ENCODE data around the gene ZNRD2.

Gene ZNRD2

DNA sequence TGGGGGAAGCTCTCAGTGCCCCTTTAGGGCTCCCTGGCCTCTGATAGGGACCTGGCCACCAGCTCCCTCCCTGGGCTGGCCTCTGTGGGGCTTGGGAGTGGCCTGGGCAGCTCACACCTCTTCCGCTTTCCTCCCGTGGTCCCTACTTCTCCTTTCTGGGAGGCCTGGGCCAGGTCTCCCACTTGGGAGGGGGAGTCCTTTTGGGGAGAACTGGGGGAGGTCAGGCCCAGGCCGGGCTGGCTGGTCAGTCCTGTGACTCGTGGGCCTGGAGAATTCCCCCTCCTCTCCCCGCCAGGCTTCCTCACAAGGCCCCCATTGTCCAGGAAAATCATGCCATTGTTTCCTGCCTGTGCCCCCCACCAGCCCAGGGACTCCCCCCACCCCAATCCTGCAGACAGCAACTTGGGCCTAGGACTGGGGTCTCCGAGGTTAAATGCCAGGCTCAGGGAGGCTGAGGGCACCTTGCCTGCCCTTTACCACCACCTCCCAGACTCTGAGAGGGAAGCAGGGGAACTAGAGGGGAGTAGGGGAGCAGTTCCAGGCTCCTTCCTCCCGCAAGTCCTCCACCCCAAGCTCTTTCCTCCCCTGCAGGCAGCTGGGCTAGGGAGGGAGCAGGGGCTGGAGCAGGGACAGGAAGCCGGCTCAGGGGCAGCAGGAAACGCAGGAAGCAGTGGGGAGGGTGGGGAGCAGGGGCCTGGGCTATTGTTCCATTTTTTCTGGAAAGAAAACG lies 40.9 kb downstream of the ZNRD2 start:
- no peak for DNase-seq (ENCODE audit: low read depth)

DNA sequence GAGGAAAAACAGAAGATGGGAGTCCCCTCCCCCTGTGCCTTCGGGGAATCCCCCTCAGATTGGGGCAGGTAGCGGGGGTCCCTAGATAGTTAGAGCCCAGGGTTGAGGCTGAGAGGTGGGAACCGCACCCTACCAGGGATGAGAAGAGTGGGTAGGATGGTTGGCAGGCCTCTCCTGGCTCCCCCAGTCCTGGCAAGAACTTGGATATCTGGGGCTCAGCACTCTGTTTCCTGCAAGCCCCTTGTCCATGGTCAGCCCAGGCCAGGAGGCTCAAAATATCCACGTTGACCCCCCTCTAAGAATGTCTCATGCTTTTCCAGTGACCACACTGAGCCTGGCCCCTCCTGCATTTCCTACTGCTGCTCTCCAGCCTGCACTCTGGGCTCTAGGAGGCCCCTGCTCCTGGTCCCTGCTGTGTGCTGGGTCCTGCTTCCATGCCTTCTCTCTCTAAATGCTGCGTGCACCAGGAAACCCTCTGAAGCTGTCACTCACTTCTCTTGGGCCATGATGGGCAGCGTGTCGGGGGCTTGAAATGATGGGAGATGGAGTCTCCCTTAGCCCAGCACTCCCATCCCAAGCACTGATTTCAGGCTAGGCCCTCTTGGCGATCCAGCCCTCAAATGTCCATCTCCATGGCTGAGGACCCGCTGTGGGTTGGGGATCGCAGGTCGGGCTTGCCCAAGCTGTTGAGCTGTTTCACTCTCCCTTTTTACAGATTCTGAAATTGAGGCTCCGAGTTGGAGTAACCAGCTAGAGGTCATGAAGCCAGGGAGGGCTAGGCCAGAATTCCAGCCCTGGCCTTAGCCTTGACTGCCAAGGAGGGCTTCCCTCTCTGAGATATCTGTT lies 41.7 kb downstream of the ZNRD2 start:
- no peak for DNase-seq (ENCODE audit: low read depth)

- no peak for DNase-seq (ENCODE audit: low read depth)
Measured at GRCh38 chr11:65612691-65613090, 42.4 kb downstream of the ZNRD2 start.

DNA sequence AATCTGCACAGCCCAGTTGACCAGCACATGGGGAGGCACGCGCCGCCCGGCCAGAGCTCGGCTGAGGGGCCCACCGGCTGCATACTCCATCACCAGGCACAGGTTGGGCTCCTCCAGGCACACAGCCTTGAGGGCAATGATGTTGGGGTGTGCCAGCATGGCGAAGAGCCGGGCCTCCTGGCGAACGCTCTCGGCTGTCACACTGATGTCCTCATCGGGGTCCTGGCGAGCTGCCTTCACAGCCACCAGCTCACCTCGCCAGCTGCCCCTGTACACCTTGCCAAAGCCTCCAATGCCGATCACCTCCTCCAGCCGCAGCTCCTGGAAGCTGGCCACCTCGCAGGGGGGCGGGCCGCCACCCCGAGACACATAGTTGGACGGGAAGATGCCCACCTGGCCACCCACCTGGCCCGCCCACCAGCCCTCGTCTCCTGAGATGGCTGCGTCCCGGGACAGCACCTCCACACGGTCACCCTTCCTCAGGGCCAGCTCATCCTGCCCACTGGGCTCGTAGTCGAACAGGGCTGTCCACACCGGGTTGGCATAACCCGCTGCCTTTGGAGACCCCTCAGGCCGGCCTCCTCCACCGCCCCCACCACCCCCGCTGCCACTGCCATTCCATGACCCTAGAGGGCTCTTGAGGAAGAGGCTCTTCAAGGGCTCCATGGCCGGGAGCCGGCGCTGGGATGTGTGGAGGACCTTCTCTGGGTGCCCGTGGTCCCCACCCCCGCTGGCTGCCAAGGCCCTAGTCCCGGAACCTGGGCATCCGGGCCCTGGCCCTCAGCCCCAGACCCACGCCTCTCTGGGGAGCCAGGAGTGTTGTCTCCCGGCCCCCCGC lies 43.0 kb downstream of the ZNRD2 start:
- DNase-seq (ENCODE audit: low read depth) = no peak

- DNase-seq (ENCODE audit: low read depth) = peak; percentile 100
Measured at GRCh38 chr11:65615229-65615949, 45.1 kb downstream of the ZNRD2 start, which contains the start of gene PCNX3. Gene PCNX3, plus strand, starts transcription at chr11:65615776. Its CDS starts 536 bp downstream, at chr11:65616312.

GRCh38 chr11:65615950-65616574 lies 45.8 kb downstream of the ZNRD2 start:
- no peak for DNase-seq (ENCODE audit: low read depth)

DNA sequence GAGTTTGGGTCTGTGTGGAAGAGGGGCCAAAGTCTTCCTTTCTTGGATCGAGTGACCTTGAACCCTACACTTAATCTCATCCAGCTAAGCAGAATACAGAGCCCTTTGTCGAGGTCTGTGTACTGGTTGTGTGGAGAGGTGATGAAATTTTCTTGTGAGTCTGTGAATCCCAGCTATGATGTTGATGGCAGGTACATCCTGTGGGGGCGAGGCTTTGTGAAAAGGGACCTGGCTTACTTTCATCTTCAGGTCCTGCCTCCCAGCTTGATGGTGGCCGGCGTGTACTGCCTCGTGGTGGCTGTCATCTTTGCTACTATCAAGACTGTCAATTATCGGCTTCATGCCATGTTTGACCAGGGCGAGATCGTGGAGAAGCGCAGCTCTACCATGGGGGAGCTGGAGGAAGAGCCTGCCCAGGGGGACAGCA lies 46.3 kb downstream of the ZNRD2 start:
- DNase-seq (ENCODE audit: low read depth) = no peak

DNA sequence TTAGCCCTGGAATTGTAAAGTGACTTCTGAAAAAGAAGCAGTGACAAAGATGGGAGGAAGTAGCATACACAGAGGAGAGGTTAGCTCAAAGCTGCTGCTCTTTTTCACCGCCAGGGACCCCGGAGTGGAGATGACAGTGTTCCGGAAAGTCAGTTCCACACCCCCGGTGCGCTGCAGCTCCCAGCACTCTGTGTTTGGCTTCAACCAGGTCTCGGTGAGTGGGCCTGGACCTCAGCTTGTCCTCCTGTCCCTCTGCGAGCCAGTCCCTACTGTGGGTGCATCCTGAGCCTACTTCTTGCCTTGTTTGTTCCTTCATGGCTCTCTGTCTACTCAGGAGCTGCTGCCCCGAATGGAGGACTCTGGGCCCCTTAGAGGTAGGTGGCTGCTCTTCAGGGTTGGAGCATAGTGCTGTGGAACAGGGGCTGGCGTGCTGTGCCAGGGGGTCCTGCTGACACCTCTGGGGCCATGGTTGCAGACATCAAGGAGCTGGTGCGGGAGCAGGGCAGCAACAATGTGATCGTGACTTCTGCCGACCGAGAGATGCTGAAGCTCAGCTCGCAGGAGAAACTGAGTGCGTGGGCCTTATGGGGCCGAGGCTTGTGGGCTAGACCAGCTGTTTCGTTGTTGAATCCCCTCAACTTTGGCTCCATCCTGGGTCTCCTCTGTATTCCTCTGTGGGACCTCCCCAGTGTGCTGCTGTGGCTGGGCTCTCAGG lies 47.0 kb downstream of the ZNRD2 start:
- no peak for DNase-seq (ENCODE audit: low read depth)

- no peak for DNase-seq (ENCODE audit: low read depth)
Measured at GRCh38 chr11:65617990-65618751, 47.9 kb downstream of the ZNRD2 start.

GRCh38 chr11:65618763-65619162 lies 48.5 kb downstream of the ZNRD2 start:
- DNase-seq (ENCODE audit: low read depth) = no peak

DNA sequence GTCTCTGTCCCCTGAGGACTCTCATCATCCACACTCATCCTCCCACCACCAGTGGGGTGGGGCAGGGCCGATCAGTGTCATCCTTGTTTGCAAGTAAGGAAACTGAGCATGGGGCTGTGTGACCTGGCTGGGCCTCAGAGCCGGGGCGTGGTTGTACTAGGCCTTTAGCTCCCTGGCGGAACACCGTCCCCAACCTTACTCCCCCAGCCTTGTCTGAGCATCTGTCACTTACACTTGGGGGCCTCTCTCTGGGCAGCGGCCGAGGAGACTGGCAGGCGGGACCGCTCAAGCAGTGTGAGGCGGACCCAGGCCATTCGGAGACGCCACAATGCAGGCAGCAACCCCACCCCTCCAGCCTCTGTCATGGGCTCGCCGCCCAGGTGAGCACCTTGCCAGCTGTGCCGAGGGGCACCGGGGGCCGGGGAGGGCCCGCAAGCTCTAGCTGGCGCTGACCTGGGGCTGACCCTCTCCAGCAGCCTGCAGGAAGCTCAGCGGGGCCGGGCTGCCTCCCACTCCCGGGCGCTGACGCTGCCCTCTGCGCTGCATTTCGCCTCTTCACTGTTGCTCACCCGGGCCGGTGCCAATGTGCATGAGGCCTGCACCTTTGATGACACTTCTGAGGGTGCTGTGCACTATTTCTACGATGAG lies 49.1 kb downstream of the ZNRD2 start:
- DNase-seq (ENCODE audit: low read depth) = no peak

DNA sequence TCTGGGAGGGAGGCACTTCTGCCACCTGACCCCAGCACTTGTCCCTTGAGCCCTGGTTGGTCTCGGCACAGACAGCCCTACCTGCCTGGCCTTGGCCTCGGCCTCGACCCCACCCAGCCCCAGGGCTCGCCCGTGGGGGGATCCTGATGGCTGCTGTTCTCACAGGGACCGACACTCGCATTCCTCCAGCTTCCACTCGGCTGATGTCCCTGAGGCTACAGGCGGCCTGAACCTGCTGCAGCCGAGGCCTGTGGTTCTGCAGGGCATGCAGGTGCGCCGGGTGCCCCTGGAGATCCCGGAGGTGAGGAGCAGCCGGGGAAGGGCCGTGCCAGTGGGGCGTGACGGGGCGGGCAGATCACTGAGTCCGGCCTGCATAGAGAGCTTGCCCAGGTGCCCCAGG lies 50.4 kb downstream of the ZNRD2 start:
- no peak for DNase-seq (ENCODE audit: low read depth)

DNA sequence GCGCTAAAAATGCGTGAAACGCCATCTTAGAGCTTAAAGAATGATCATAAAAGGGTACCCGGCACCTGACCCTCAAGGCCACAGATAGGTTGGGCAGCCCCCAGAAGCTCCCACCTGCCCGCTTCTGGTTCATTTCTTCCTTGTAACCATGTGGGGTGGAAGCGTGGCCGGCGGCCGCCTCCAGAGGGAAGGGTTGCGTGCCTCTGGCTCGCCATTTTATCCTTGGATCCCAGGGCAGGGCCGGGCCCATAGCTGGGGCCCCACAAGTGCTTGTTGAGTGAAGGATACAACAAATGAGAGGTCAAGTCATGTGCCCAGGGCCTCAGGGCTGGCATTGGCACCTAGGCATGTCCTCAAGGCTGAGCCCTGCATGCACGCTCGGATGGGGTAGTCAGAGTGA lies 51.2 kb downstream of the ZNRD2 start:
- DNase-seq (ENCODE audit: low read depth) = no peak

Measured in T-helper 22 cell (primary cell).